Liver (tissue), 9 donors: ENCODE data around the gene AGTRAP. TPM values are rescaled to one million over a fixed set of nuclear protein-coding genes. Genes with fewer than 3 reads are reported as not detected.

ENCODE experiments used
- DNase-seq: peaks from one replicate; pipeline ENCODE4 v3.0.0-alpha.2; 2017; ENCODE audit warnings: low spot score
- H3K27ac ChIP-seq, 2 donors: one replicate each; pipeline ENCODE4 v1.7.0; 2013; ENCODE audit warnings: inconsistent platforms in 2 of 2, low read length in 2 of 2, control low read depth in 1 of 2, low read depth in 1 of 2, mild to moderate bottlenecking in 1 of 2
- H3K27me3 ChIP-seq, 4 donors: one replicate each; pipeline versions ENCODE4 v1.6.1 to v1.7.0; 2013; ENCODE audit warnings: low read length in 3 of 4, inconsistent platforms in 1 of 4, mild to moderate bottlenecking in 1 of 4, moderate library complexity in 1 of 4; ENCODE audit not compliant: control insufficient read depth in 4 of 4, insufficient read depth in 4 of 4
- H3K36me3 ChIP-seq, 4 donors: one replicate each; pipeline versions ENCODE4 v1.6.1 to v1.7.0; 2013; ENCODE audit warnings: low read length in 3 of 4, mild to moderate bottlenecking in 3 of 4, low read depth in 1 of 4, moderate library complexity in 1 of 4; ENCODE audit not compliant: control insufficient read depth in 4 of 4, insufficient read depth in 3 of 4
- H3K4me1 ChIP-seq, 4 donors: one replicate each; pipeline versions ENCODE4 v1.6.1 to v1.7.0; 2013; ENCODE audit warnings: low read length in 3 of 4, mild to moderate bottlenecking in 3 of 4, moderate library complexity in 1 of 4; ENCODE audit not compliant: control insufficient read depth in 4 of 4, insufficient read depth in 4 of 4
- H3K4me3 ChIP-seq, 3 donors: one replicate each; pipeline versions ENCODE4 v1.6.1 to v1.7.0; 2013; ENCODE audit warnings: low read length in 3 of 3, control low read depth in 1 of 3, low read depth in 1 of 3, mild to moderate bottlenecking in 1 of 3
- H3K9ac ChIP-seq, 2 donors: one replicate each; pipeline ENCODE4 v1.7.0; 2013; ENCODE audit warnings: low read length in 2 of 2, mild to moderate bottlenecking in 2 of 2, moderate library complexity in 2 of 2, control low read depth in 1 of 2, low read depth in 1 of 2
- H3K9me3 ChIP-seq, 4 donors: one replicate each; pipeline versions ENCODE4 v1.6.1 to v1.7.0; 2013; ENCODE audit warnings: low read length in 3 of 4; ENCODE audit not compliant: control insufficient read depth in 4 of 4
- EGR1 ChIP-seq, 2 donors: IDR thresholded peaks; 2 replicates each; pipeline ENCODE4 v1.6.1; 2016 to 2018; ENCODE audit warnings: antibody characterized with exemption in 2 of 2, low read depth in 2 of 2
- FOXA2 ChIP-seq: IDR thresholded peaks from 2 replicates; pipeline ENCODE4 v1.6.1; 2016; ENCODE audit warnings: antibody characterized with exemption
- HNF4A ChIP-seq, 2 donors: conservative IDR thresholded peaks; 2 replicates each; pipeline ENCODE4 v1.6.1; 2016; ENCODE audit warnings: antibody characterized with exemption in 2 of 2, mild to moderate bottlenecking in 2 of 2
- RAD21 ChIP-seq, 2 donors: IDR thresholded peaks; 2 replicates each; pipeline ENCODE4 v1.6.1; 2016; ENCODE audit warnings: antibody characterized with exemption in 2 of 2, mild to moderate bottlenecking in 2 of 2
- TAF1 ChIP-seq: conservative IDR thresholded peaks from 2 replicates; pipeline ENCODE4 v1.6.1; 2016; ENCODE audit warnings: antibody characterized with exemption, mild to moderate bottlenecking
- WGBS: extraction: QIAGEN DNeasy Blood & Tissue Kit; methylation state at CpG from one replicate; pipeline ENCODE4 v1.1.7; 2013; 5-methylcytosine and 5-hydroxymethylcytosine counted together
- polyA plus RNA-seq, 2 donors: library from polyadenylated mRNA; stranded (reverse) in 1 of 2; unstranded in 1 of 2; fragments of 200-250 nt in 1 of 2; fragments of >200 nt in 1 of 2; fragmentation: Nextera tagmentation in 1 of 2; extraction: Ambion mirVana in 1 of 2; gene quantifications; one replicate each; pipeline versions ENCODE4 v1.2.1 to v1.2.3, GENCODE V29; 2013 to 2015
- total RNA-seq, 2 donors: library from RNA; depleted of rRNA; stranded (reverse); fragments of >200 nt; gene quantifications; one replicate each; pipeline ENCODE4 v1.2.3, GENCODE V29; 2014
- TF ChIP-seq, protein P1 (sequence below): IDR thresholded peaks from 2 replicates; pipeline ENCODE4 v1.6.1; 2016; ENCODE audit warnings: antibody characterized with exemption
- TF ChIP-seq, protein P2 (sequence below): IDR thresholded peaks from 2 replicates; pipeline ENCODE4 v1.6.1; 2016; ENCODE audit warnings: antibody characterized with exemption
- TF ChIP-seq, protein P3 (sequence below): IDR thresholded peaks from 2 replicates; pipeline ENCODE4 v1.6.1; 2016; ENCODE audit warnings: antibody characterized with exemption
- donor health status: healthy.
- donor health status: healthy.
- donor health status: healthy.
- donor health status: healthy.
- donor health status: healthy.

AGTRAP gene
- total and polyA plus RNA-seq, 4 donors, result 8.5 to 19.3 (median 17.5) TPM

DNA sequence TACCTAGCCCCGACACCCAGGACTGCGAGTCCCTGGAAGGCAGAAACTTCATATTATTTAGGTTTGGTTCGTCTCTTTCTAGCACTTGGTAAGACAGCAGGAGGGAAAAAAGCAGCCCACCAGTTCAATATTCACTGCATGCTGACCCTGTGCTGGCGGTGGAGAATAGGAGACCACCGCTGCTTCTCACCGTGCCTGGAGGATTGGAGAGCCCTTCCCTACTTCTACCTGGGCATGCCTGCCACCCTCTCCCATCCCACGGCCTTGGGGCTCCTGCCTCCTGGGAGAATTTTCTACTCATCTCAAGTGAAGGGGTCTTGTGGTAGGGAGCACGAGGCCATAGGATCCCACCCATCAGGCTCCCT lies 64.4 kb downstream of the AGTRAP start:
- 98% methylated on average over 8 of the region's 8 CpGs for WGBS
- no peaks in the 10 kb centered on the region for H3K9me3 ChIP-seq
- no peak for DNase-seq
- TF ChIP-seq, protein P1, sequence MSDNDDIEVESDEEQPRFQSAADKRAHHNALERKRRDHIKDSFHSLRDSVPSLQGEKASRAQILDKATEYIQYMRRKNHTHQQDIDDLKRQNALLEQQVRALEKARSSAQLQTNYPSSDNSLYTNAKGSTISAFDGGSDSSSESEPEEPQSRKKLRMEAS, result no peak
- TF ChIP-seq, protein P2, sequence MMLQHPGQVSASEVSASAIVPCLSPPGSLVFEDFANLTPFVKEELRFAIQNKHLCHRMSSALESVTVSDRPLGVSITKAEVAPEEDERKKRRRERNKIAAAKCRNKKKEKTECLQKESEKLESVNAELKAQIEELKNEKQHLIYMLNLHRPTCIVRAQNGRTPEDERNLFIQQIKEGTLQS, result no peak
- TF ChIP-seq TAF1, result no peak
- TF ChIP-seq EGR1 (IDR thresholded peaks at IDR 0.05; ENCODE audit: low read depth in 2 of 2), result no peak
- TF ChIP-seq RAD21 (IDR thresholded peaks at IDR 0.05), result no peak
- no peak for TF ChIP-seq HNF4A (conservative IDR thresholded peaks at IDR 0.05)
- TF ChIP-seq, protein P3, sequence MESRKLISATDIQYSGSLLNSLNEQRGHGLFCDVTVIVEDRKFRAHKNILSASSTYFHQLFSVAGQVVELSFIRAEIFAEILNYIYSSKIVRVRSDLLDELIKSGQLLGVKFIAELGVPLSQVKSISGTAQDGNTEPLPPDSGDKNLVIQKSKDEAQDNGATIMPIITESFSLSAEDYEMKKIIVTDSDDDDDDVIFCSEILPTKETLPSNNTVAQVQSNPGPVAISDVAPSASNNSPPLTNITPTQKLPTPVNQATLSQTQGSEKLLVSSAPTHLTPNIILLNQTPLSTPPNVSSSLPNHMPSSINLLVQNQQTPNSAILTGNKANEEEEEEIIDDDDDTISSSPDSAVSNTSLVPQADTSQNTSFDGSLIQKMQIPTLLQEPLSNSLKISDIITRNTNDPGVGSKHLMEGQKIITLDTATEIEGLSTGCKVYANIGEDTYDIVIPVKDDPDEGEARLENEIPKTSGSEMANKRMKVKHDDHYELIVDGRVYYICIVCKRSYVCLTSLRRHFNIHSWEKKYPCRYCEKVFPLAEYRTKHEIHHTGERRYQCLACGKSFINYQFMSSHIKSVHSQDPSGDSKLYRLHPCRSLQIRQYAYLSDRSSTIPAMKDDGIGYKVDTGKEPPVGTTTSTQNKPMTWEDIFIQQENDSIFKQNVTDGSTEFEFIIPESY, result no peak
- TF ChIP-seq FOXA2, result no peak
- no peak overlapping the region for H3K4me3 ChIP-seq
- H3K27ac ChIP-seq, result peak overlapping the region; percentile 10 to 19
- H3K9ac ChIP-seq, result no peak overlapping the region
- peaks cover 7 to 34% (median 24%) of the 10 kb centered on the region in 4 donors for H3K4me1 ChIP-seq
- peaks cover 9 to 34% (median 27%) of the 10 kb centered on the region in 4 donors for H3K36me3 ChIP-seq
- H3K27me3 ChIP-seq, result no peaks in the 10 kb centered on the region

Other genes starting within 250 kb of the AGTRAP start
- gene FBXO2, start 81.7 kb upstream of the AGTRAP start, total RNA-seq, result 1 to 10 TPM; 1.7 to 2.9 TPM
- 10 to 100 TPM in 1 of 2 donors, 1 to 10 TPM in 1; 5.0 to 20.9 TPM for gene FBXO2, start 81.7 kb upstream of the AGTRAP start, polyA plus RNA-seq
- gene FBXO44, start 81.3 kb upstream of the AGTRAP start, total RNA-seq, result 1 to 10 TPM; 3.6 to 6.4 TPM
- 10 to 100 TPM in 1 of 2 donors, 1 to 10 TPM in 1; 7.1 to 13.2 TPM for gene FBXO44, start 81.3 kb upstream of the AGTRAP start, polyA plus RNA-seq
- 1 to 10 TPM; 5.7 to 7.5 TPM for gene FBXO6, start 71.9 kb upstream of the AGTRAP start, total RNA-seq
- 10 to 100 TPM in 1 of 2 donors, 1 to 10 TPM in 1; 7.5 to 15.5 TPM for gene FBXO6, start 71.9 kb upstream of the AGTRAP start, polyA plus RNA-seq
- gene MAD2L2, start 55.0 kb upstream of the AGTRAP start, total RNA-seq, result 10 to 100 TPM; 17.5 to 26.2 TPM
- 10 to 100 TPM; 37.6 to 43.1 TPM for gene MAD2L2, start 55.0 kb upstream of the AGTRAP start, polyA plus RNA-seq
- gene DRAXIN, start 44.4 kb upstream of the AGTRAP start, total RNA-seq, result under 1 TPM in 1 of 2 donors, not detected in 1; under 0.01 TPM
- under 1 TPM in 1 of 2 donors, not detected in 1; 0.01 TPM for gene DRAXIN, start 44.4 kb upstream of the AGTRAP start, polyA plus RNA-seq
- gene C1orf167, start 26.1 kb downstream of the AGTRAP start, total RNA-seq, result not detected
- under 1 TPM in 1 of 2 donors, not detected in 1; 0.37 TPM for gene C1orf167, start 26.1 kb downstream of the AGTRAP start, polyA plus RNA-seq
- 10 to 100 TPM; 27.6 to 29.0 TPM for gene MTHFR, start 69.8 kb downstream of the AGTRAP start, total RNA-seq
- gene MTHFR, start 69.8 kb downstream of the AGTRAP start, polyA plus RNA-seq, result 1 to 10 TPM; 5.5 to 9.0 TPM
- 1 to 10 TPM; 5.6 to 9.0 TPM for gene CLCN6, start 70.1 kb downstream of the AGTRAP start, total RNA-seq
- 1 to 10 TPM; 5.0 to 7.3 TPM for gene CLCN6, start 70.1 kb downstream of the AGTRAP start, polyA plus RNA-seq
- gene NPPA, start 111.6 kb downstream of the AGTRAP start, total RNA-seq, result not detected
- gene NPPA, start 111.6 kb downstream of the AGTRAP start, polyA plus RNA-seq, result under 1 TPM in 1 of 2 donors, not detected in 1; 0.12 TPM
- gene NPPB, start 122.8 kb downstream of the AGTRAP start, total RNA-seq, result not detected
- not detected for gene NPPB, start 122.8 kb downstream of the AGTRAP start, polyA plus RNA-seq
- 10 to 100 TPM; 26.3 to 77.5 TPM for gene KIAA2013, start 190.3 kb downstream of the AGTRAP start, total RNA-seq
- 10 to 100 TPM; 16.8 to 39.6 TPM for gene KIAA2013, start 190.3 kb downstream of the AGTRAP start, polyA plus RNA-seq
- gene PLOD1, start 198.6 kb downstream of the AGTRAP start, total RNA-seq, result 10 to 100 TPM; 54.9 to 82.9 TPM
- gene PLOD1, start 198.6 kb downstream of the AGTRAP start, polyA plus RNA-seq, result 10 to 100 TPM; 48.0 to 73.0 TPM
- gene MFN2, start 244.3 kb downstream of the AGTRAP start, total RNA-seq, result 10 to 100 TPM; 36.0 to 87.8 TPM
- 10 to 100 TPM; 17.2 to 50.4 TPM for gene MFN2, start 244.3 kb downstream of the AGTRAP start, polyA plus RNA-seq